ENCODE data around the gene ZNF787.

DNA sequence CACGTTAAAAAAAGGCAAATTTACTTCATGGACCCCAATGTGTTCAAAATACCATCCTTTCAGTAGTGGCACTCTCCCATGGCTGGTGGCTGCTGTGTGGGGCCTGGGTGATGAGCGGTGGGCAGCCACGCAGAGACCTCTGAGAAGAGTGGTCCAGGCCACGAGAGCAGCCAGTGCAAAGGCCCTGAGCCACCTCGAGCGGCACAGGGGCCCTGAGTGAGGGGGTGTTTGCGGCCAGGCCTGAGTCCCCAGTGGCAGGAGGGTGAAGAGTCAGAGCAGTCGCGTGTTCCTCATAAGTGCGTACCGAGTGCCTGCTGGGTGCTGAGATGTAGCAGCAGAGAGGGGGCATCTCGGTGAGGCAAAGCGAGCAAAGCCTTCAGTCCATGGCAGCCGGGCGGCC lies 27.0 kb upstream of the ZNF787 start:
- TF ChIP-seq SUZ12 (IDR thresholded peaks at IDR 0.05; ENCODE audit: low read length) (no peak), YY1 (IDR thresholded peaks at IDR 0.05; ENCODE audit: low read depth, low read length) (no peak)

All from H1 (cell line).